Effector memory CD8-positive, alpha-beta T cell (primary cell): Measurements from ENCODE around the gene FHIT.
"Not testable (repeated sequence)": the region's sequence is repeated elsewhere in the genome, so short reads cannot be mapped to it uniquely, and the experiment has no call there.

Source experiments
- ATAC-seq: fragments of 150-1000 bp; cut with Tn5 transposase; replicated peaks from 2 replicates; pipeline ENCODE4 v1.10.0; 2021; ENCODE audit warnings: mild to moderate bottlenecking, moderate library complexity
- DNase-seq, 3 experiments: peaks; one replicate each; pipeline ENCODE4 v3.0.0; 2021
- H3K27ac Mint-ChIP-seq, 2 donors: one replicate each; pipeline ENCODE4 v1.8.0; 2022; ENCODE audit warnings: mild to moderate bottlenecking in 2 of 2, mixed read lengths in 2 of 2, moderate library complexity in 2 of 2
- H3K27me3 Mint-ChIP-seq, 2 donors: one replicate each; pipeline ENCODE4 v1.8.0; 2022; ENCODE audit warnings: mixed read lengths in 2 of 2
- H3K36me3 Mint-ChIP-seq: one replicate; pipeline ENCODE4 v1.8.0; 2022; ENCODE audit warnings: mild to moderate bottlenecking, moderate library complexity, mixed read lengths; ENCODE audit not compliant: insufficient read depth
- H3K4me1 Mint-ChIP-seq, 2 donors: one replicate each; pipeline ENCODE4 v1.8.0; 2022; ENCODE audit warnings: low read depth in 2 of 2, mixed read lengths in 2 of 2
- H3K4me3 Mint-ChIP-seq, 2 donors: one replicate each; pipeline ENCODE4 v1.8.0; 2022; ENCODE audit warnings: mild to moderate bottlenecking in 2 of 2, mixed read lengths in 2 of 2, moderate library complexity in 2 of 2
- H3K9me3 Mint-ChIP-seq, 2 donors: one replicate each; pipeline ENCODE4 v1.8.0; 2022; ENCODE audit warnings: mixed read lengths in 2 of 2

FHIT gene

GRCh38 chr3:61066800-61067199 is 184.5 kb downstream of the FHIT start:
- ATAC-seq, result no peak
- no peak overlapping the region for H3K27ac Mint-ChIP-seq
- no peaks in the 10 kb centered on the region for H3K4me1 Mint-ChIP-seq
- no peaks in the 10 kb centered on the region for H3K36me3 Mint-ChIP-seq
- no peaks in the 10 kb centered on the region for H3K27me3 Mint-ChIP-seq
- no peak for DNase-seq
- no peaks in the 10 kb centered on the region for H3K9me3 Mint-ChIP-seq
- H3K4me3 Mint-ChIP-seq, result no peak overlapping the region

GRCh38 chr3:61066222-61066621 is 185.0 kb downstream of the FHIT start:
- not testable (repeated sequence) for H3K27ac Mint-ChIP-seq, H3K4me3 Mint-ChIP-seq, H3K4me1 Mint-ChIP-seq, H3K27me3 Mint-ChIP-seq, H3K9me3 Mint-ChIP-seq, DNase-seq, ATAC-seq, H3K36me3 Mint-ChIP-seq

GRCh38 chr3:61065451-61066011 is 185.7 kb downstream of the FHIT start:
- Mint-ChIP-seq H3K27ac (no peak overlapping the region), H3K4me1 (no peaks in the 10 kb centered on the region), H3K27me3 (no peaks in the 10 kb centered on the region), H3K36me3 (no peaks in the 10 kb centered on the region), H3K9me3 (no peaks in the 10 kb centered on the region), H3K4me3 (no peak overlapping the region)
- no peak for DNase-seq
- ATAC-seq, result no peak

- Mint-ChIP-seq H3K36me3 (no peaks in the 10 kb centered on the region), H3K4me1 (no peaks in the 10 kb centered on the region), H3K4me3 (no peak overlapping the region), H3K9me3 (peaks cover 0 to 1% of the 10 kb centered on the region in 2 donors), H3K27me3 (no peaks in the 10 kb centered on the region), H3K27ac (no peak overlapping the region)
- no peak for ATAC-seq
- no peak for DNase-seq
These were observed 190.0 kb downstream of the FHIT start for GRCh38 chr3:61061092-61061723.

GRCh38 chr3:61060411-61060861 is 190.8 kb downstream of the FHIT start:
- H3K27ac Mint-ChIP-seq, result no peak overlapping the region
- H3K9me3 Mint-ChIP-seq, result peaks cover 0 to 1% of the 10 kb centered on the region in 2 donors
- no peak overlapping the region for H3K4me3 Mint-ChIP-seq

GRCh38 chr3:61058836-61059235 is 192.4 kb downstream of the FHIT start:
- Mint-ChIP-seq H3K36me3 (no peaks in the 10 kb centered on the region), H3K27me3 (no peaks in the 10 kb centered on the region), H3K4me1 (no peaks in the 10 kb centered on the region), H3K27ac (no peak overlapping the region), H3K9me3 (peaks cover 1% of the 10 kb centered on the region in 2 donors), H3K4me3 (no peak overlapping the region)
- no peak for DNase-seq
- no peak for ATAC-seq

More at GRCh38 chr3:61060411-61060861, 190.8 kb downstream of the FHIT start:
- no peaks in the 10 kb centered on the region for H3K36me3 Mint-ChIP-seq
- ATAC-seq (no peak), DNase-seq (no peak)
- no peaks in the 10 kb centered on the region for H3K4me1 Mint-ChIP-seq
- H3K27me3 Mint-ChIP-seq, result no peaks in the 10 kb centered on the region

GRCh38 chr3:61057464-61057863 is 193.8 kb downstream of the FHIT start:
- no peak overlapping the region for H3K27ac Mint-ChIP-seq
- H3K27me3 Mint-ChIP-seq, result no peaks in the 10 kb centered on the region
- ATAC-seq, result no peak
- no peak overlapping the region for H3K4me3 Mint-ChIP-seq
- no peak for DNase-seq
- H3K9me3 Mint-ChIP-seq, result peaks cover 1 to 12% of the 10 kb centered on the region in 2 donors
- H3K4me1 Mint-ChIP-seq, result no peaks in the 10 kb centered on the region
- no peaks in the 10 kb centered on the region for H3K36me3 Mint-ChIP-seq

- peaks cover 1 to 12% of the 10 kb centered on the region in 2 donors for H3K9me3 Mint-ChIP-seq
- H3K36me3 Mint-ChIP-seq, result no peaks in the 10 kb centered on the region
- DNase-seq (no peak), ATAC-seq (no peak)
- H3K27me3 Mint-ChIP-seq, result no peaks in the 10 kb centered on the region
- H3K27ac Mint-ChIP-seq, result no peak overlapping the region
- no peaks in the 10 kb centered on the region for H3K4me1 Mint-ChIP-seq
- H3K4me3 Mint-ChIP-seq, result no peak overlapping the region
These were observed 195.8 kb downstream of the FHIT start for GRCh38 chr3:61055447-61055846.

- peaks cover 1 to 12% of the 10 kb centered on the region in 2 donors for H3K9me3 Mint-ChIP-seq
- ATAC-seq, result no peak
- no peaks in the 10 kb centered on the region for H3K36me3 Mint-ChIP-seq
- no peak for DNase-seq
- H3K27me3 Mint-ChIP-seq, result no peaks in the 10 kb centered on the region
- H3K27ac Mint-ChIP-seq, result no peak overlapping the region
- no peaks in the 10 kb centered on the region for H3K4me1 Mint-ChIP-seq
- H3K4me3 Mint-ChIP-seq, result no peak overlapping the region
These were observed 197.3 kb downstream of the FHIT start for GRCh38 chr3:61053781-61054496.

GRCh38 chr3:61052851-61053250 is 198.4 kb downstream of the FHIT start:
- Mint-ChIP-seq H3K27me3 (no peaks in the 10 kb centered on the region), H3K9me3 (peaks cover 1 to 12% of the 10 kb centered on the region in 2 donors), H3K27ac (no peak overlapping the region), H3K4me1 (no peaks in the 10 kb centered on the region), H3K36me3 (no peaks in the 10 kb centered on the region), H3K4me3 (no peak overlapping the region)
- DNase-seq (no peak), ATAC-seq (no peak)

- Mint-ChIP-seq H3K4me3 (no peak overlapping the region), H3K27ac (no peak overlapping the region), H3K27me3 (no peaks in the 10 kb centered on the region), H3K36me3 (no peaks in the 10 kb centered on the region), H3K4me1 (no peaks in the 10 kb centered on the region), H3K9me3 (peaks cover 2 to 12% of the 10 kb centered on the region in 2 donors)
- DNase-seq (no peak), ATAC-seq (no peak)
These were observed 199.6 kb downstream of the FHIT start for GRCh38 chr3:61051666-61052065.

- H3K36me3 Mint-ChIP-seq, H3K9me3 Mint-ChIP-seq, H3K4me1 Mint-ChIP-seq: not testable (repeated sequence)
These were observed 206.1 kb downstream of the FHIT start for GRCh38 chr3:61045169-61045568.

GRCh38 chr3:61043156-61043555 is 208.1 kb downstream of the FHIT start:
- Mint-ChIP-seq H3K36me3 (no peaks in the 10 kb centered on the region), H3K27me3 (no peaks in the 10 kb centered on the region), H3K27ac (no peak overlapping the region), H3K9me3 (peaks cover 0 to 2% of the 10 kb centered on the region in 2 donors), H3K4me3 (no peak overlapping the region), H3K4me1 (no peaks in the 10 kb centered on the region)
- DNase-seq (no peak), ATAC-seq (no peak)

More at GRCh38 chr3:61045169-61045568, 206.1 kb downstream of the FHIT start:
- ATAC-seq, H3K4me3 Mint-ChIP-seq, H3K27ac Mint-ChIP-seq, H3K27me3 Mint-ChIP-seq, DNase-seq: not testable (repeated sequence)

- Mint-ChIP-seq H3K27ac (no peak overlapping the region), H3K9me3 (no peaks in the 10 kb centered on the region), H3K4me1 (no peaks in the 10 kb centered on the region), H3K36me3 (no peaks in the 10 kb centered on the region), H3K27me3 (no peaks in the 10 kb centered on the region), H3K4me3 (no peak overlapping the region)
- no peak for DNase-seq
- ATAC-seq, result no peak
These were observed 210.6 kb downstream of the FHIT start for GRCh38 chr3:61040618-61041017.
